ENCODE results near the gene THUMPD2. TPM values are rescaled to one million over a fixed set of nuclear protein-coding genes. Genes with fewer than 3 reads are reported as not detected.
"Not testable (repeated sequence)": the region's sequence is repeated elsewhere in the genome, so short reads cannot be mapped to it uniquely, and the experiment has no call there.

Gene THUMPD2
- total RNA-seq, 2 donors from 2014 or later = 7.0 to 18.8 TPM

GRCh38 chr2:39805936-39806608 lies 27.0 kb upstream of the THUMPD2 start:
- DNase-seq = no peak
- Histone ChIP-seq H3K4me3 (no peak overlapping the region), H3K27me3 (no peaks in the 10 kb centered on the region), H3K27ac (no peak overlapping the region), H3K9me3 (peaks cover 0 to 6% (median 0%) of the 10 kb centered on the region in 3 donors), H3K36me3 (replicated peaks in 1 of 2; ENCODE audit: insufficient read depth in 1 of 2, low read depth in 2 of 2) (no peaks in the 10 kb centered on the region), H3K4me1 (no peaks in the 10 kb centered on the region)
- no peak for ATAC-seq
- intact Hi-C loops (cut with DNase I) = no loop called here
- WGBS, 2 donors = 80 to 82% methylated on average over 4 of the region's 4 CpGs
- no peak for TF ChIP-seq POLR2A (IDR thresholded peaks at IDR 0.05)
- no peak for TF ChIP-seq CTCF (IDR thresholded peaks at IDR 0.05)

DNA sequence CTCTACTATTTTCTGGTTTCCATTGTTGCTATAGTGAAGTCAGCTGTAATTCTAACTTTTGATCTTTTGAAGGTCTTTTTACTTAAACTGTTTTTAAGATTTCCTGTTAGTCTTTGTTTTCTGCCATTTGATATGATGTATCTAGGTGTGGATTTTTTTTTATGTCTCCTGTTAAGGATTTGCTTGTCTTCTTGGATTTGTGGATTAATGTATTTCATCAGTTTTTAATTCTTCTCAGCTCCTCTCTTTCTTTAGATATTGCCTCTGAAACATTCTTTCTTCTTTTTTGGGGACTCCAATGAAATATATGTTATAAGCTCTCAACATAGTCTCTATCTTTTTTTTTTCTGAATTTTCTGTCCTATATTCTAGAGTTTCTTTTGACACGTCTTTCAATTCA lies 24.8 kb upstream of the THUMPD2 start:
- intact Hi-C loops (cut with DNase I) = no loop called here
- Histone ChIP-seq H3K4me1 (no peaks in the 10 kb centered on the region), H3K27me3 (no peaks in the 10 kb centered on the region), H3K27ac (no peak overlapping the region), H3K9me3 (peaks cover 0 to 6% (median 0%) of the 10 kb centered on the region in 3 donors), H3K36me3 (replicated peaks in 1 of 2; ENCODE audit: insufficient read depth in 1 of 2, low read depth in 2 of 2) (no peaks in the 10 kb centered on the region), H3K4me3 (no peak overlapping the region)
- DNase-seq (no peak), ATAC-seq (no peak)
- no peak for TF ChIP-seq CTCF (IDR thresholded peaks at IDR 0.05)
- TF ChIP-seq POLR2A (IDR thresholded peaks at IDR 0.05) = no peak
- WGBS, 2 donors = 73 to 79% methylated on average over 1 of the region's 1 CpG

- ATAC-seq = no peak
- Histone ChIP-seq H3K4me3 (no peak overlapping the region), H3K27ac (no peak overlapping the region), H3K9me3 (peaks cover 0 to 6% (median 0%) of the 10 kb centered on the region in 3 donors), H3K4me1 (no peaks in the 10 kb centered on the region), H3K36me3 (replicated peaks in 1 of 2; ENCODE audit: insufficient read depth in 1 of 2, low read depth in 2 of 2) (no peaks in the 10 kb centered on the region), H3K27me3 (no peaks in the 10 kb centered on the region)
- no peak for DNase-seq
- TF ChIP-seq POLR2A (IDR thresholded peaks at IDR 0.05) (no peak), CTCF (IDR thresholded peaks at IDR 0.05) (no peak)
- WGBS, 2 donors = 79 to 89% methylated on average over 4 of the region's 4 CpGs
- intact Hi-C loops (cut with DNase I) = no loop called here
Measured at GRCh38 chr2:39800752-39801151, 21.7 kb upstream of the THUMPD2 start.

DNA sequence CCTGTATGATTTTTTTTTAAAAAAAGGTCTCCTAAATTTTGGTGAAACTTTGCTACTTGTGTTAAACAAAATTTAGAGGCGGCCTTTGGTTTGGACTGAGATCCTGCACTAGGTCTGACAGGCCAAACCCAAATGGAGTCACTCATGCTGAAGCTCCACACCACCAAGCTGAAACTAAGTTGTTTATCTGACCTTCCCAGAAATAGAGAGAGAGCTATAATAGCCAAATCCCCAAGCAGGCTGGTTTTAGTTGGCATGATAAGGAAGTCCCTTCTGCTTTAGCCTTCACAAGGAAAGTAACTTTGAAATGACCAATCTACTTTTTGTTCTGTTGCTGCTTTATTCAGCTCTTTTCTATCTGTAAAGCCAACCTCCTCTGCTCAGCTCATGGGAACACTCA lies 17.1 kb upstream of the THUMPD2 start:
- Histone ChIP-seq H3K27me3 (no peaks in the 10 kb centered on the region), H3K36me3 (replicated peaks in 1 of 2; ENCODE audit: insufficient read depth in 1 of 2, low read depth in 2 of 2) (no peaks in the 10 kb centered on the region), H3K4me3 (no peak overlapping the region), H3K9me3 (no peaks in the 10 kb centered on the region), H3K27ac (no peak overlapping the region), H3K4me1 (no peaks in the 10 kb centered on the region)
- 96% methylated on average over 1 of the region's 1 CpG for WGBS, 2 donors
- DNase-seq (no peak), ATAC-seq (no peak)
- intact Hi-C loops (cut with DNase I) = no loop called here
- no peak for TF ChIP-seq CTCF (IDR thresholded peaks at IDR 0.05)

- H3K4me3 ChIP-seq; H3K27ac ChIP-seq; H3K27me3 ChIP-seq; H3K36me3 ChIP-seq (replicated peaks in 1 of 2; ENCODE audit: insufficient read depth in 1 of 2, low read depth in 2 of 2); H3K4me1 ChIP-seq; ATAC-seq; H3K9me3 ChIP-seq; intact Hi-C loops (cut with DNase I); DNase-seq: not testable (repeated sequence)
- 86 to 93% methylated on average over 12 of the region's 12 CpGs for WGBS, 2 donors
Measured at GRCh38 chr2:39790216-39790818, 11.3 kb upstream of the THUMPD2 start.

Measured in body of pancreas (tissue), 4 donors.